A549 (cell line): ENCODE measurements around the gene CCDC160. TPM values are rescaled to one million over a fixed set of nuclear protein-coding genes. Genes with fewer than 3 reads are reported as not detected.

Experiments used
- ATAC-seq, 2 experiments: fragments of 200-7000 bp in 1 of 2; fragments of >200 bp in 1 of 2; cut with Nextera tagmentation in 1 of 2; cut with Tn5 transposase in 1 of 2; 3 replicates each; pipeline versions ENCODE4 v1.8.0 to v1.9.1; 2018 to 2020; ENCODE audit warnings: mild to moderate bottlenecking in 1 of 2, moderate library complexity in 1 of 2
- CTCF ChIA-PET: fragments of 300-600 bp; sonication (Branson Sonifier 250); formaldehyde crosslinking; extraction: SDS; loops from one replicate; lab custom pipeline; 2021; ENCODE audit warnings: antibody characterized with exemption, inconsistent platforms; lab: Yijun Ruan, JAX
- POLR2A ChIA-PET: fragments of 350-600 bp; formaldehyde crosslinking; extraction: SDS; loops from one replicate; lab custom pipeline; 2021; ENCODE audit warnings: antibody characterized with exemption, inconsistent platforms; lab: Yijun Ruan, JAX
- DNase-seq, 2 experiments: peaks; one replicate each; pipeline versions ENCODE4 v3.0.0 to v3.0.0-alpha.2; 2011 to 2016; ENCODE audit warnings: low read depth in 1 of 2, low spot score in 1 of 2
- FAIRE-seq: peaks from 2 replicates; lab custom pipeline; 2011; peaks lifted over from hg19 to GRCh38; lab: Jason Lieb, UNC
- H3K27ac ChIP-seq, 2 experiments: fragments of >200 bp; sonication (Bioruptor Twin); formaldehyde crosslinking; 3 replicates each; pipeline ENCODE4 v1.5.1; 2016 to 2017
- H3K4me1 ChIP-seq: fragments of >200 bp; sonication (Bioruptor Twin); formaldehyde crosslinking; 3 replicates; pipeline ENCODE4 v1.6.1; 2016
- H3K4me2 ChIP-seq: fragments of >200 bp; sonication (Bioruptor Twin); formaldehyde crosslinking; 3 replicates; pipeline ENCODE4 v1.6.1; 2016
- H3K4me3 ChIP-seq: fragments of >200 bp; sonication (Bioruptor Twin); formaldehyde crosslinking; 3 replicates; pipeline ENCODE4 v1.5.1; 2016
- H3K9me3 ChIP-seq: fragments of >200 bp; sonication (Bioruptor Twin); formaldehyde crosslinking; 3 replicates; pipeline ENCODE4 v1.6.1; 2016
- BHLHE40 ChIP-seq: IDR thresholded peaks from 2 replicates; pipeline ENCODE4 v1.6.1; 2012; ENCODE audit warnings: low read depth, low read length, inconsistent platforms
- CEBPB ChIP-seq, 2 experiments: fragments of >200 bp in 1 of 2; sonication (Bioruptor Twin) in 1 of 2; formaldehyde crosslinking in 1 of 2; IDR thresholded peaks; 2 replicates each; pipeline ENCODE4 v1.6.1; 2012 to 2016
- CHD4 ChIP-seq: fragments of 200-600 bp; sonication (generic); IDR thresholded peaks from 2 replicates; pipeline ENCODE4 v1.6.1; 2016; ENCODE audit warnings: antibody characterized with exemption, mild to moderate bottlenecking, borderline replicate concordance
- E2F6 ChIP-seq: IDR thresholded peaks from 2 replicates; pipeline ENCODE4 v1.6.1; 2012; ENCODE audit warnings: low read depth, borderline replicate concordance
- ESRRA ChIP-seq: fragments of 150-350 bp; IDR thresholded peaks from 2 replicates; pipeline ENCODE4 v1.6.1; 2014; ENCODE audit warnings: mild to moderate bottlenecking, low read length, borderline replicate concordance
- FOSL2 ChIP-seq, 2 experiments: fragments of 450-650 bp in 1 of 2; fragments of >200 bp in 1 of 2; sonication (Bioruptor Twin) in 1 of 2; formaldehyde crosslinking; IDR thresholded peaks; 2 replicates each; pipeline versions ENCODE4 v1.5.0 to v1.6.1; 2016 to 2020; ENCODE audit warnings: mild to moderate bottlenecking in 1 of 2, moderate library complexity in 1 of 2
- GATA3 ChIP-seq: IDR thresholded peaks from 2 replicates; pipeline ENCODE4 v1.6.1; 2012; ENCODE audit warnings: borderline replicate concordance
- HDAC2 ChIP-seq: fragments of 200-600 bp; sonication (generic); IDR thresholded peaks from 2 replicates; pipeline ENCODE4 v1.6.1; 2016
- HEYL ChIP-seq: fragments of 250-450 bp; sonication (Bioruptor Pico); IDR thresholded peaks from 2 replicates; pipeline ENCODE4 v1.8.0; 2021; ENCODE audit warnings: mild to moderate bottlenecking, moderate library complexity
- HOXA7 ChIP-seq: fragments of 250-450 bp; sonication (Bioruptor Pico); IDR thresholded peaks from 2 replicates; pipeline ENCODE4 v1.5.0; 2020; ENCODE audit warnings: mild to moderate bottlenecking, moderate library complexity
- HOXB13 ChIP-seq: fragments of 250-450 bp; sonication (Bioruptor Pico); IDR thresholded peaks from 2 replicates; pipeline ENCODE4 v1.5.0; 2020; ENCODE audit warnings: low read depth, mild to moderate bottlenecking, moderate library complexity
- JUN ChIP-seq, 2 experiments: fragments of >200 bp; sonication (Bioruptor Twin); formaldehyde crosslinking; IDR thresholded peaks; 2 replicates in 1 of 2; 3 replicates in 1 of 2; pipeline ENCODE4 v1.6.1; 2016 to 2017
- KDM5A ChIP-seq: fragments of 200-600 bp; sonication (generic); IDR thresholded peaks from 2 replicates; pipeline ENCODE4 v1.6.1; 2016; ENCODE audit warnings: antibody characterized with exemption, mild to moderate bottlenecking
- MYC ChIP-seq: IDR thresholded peaks from 2 replicates; pipeline ENCODE4 v1.6.1; 2012; ENCODE audit warnings: mild to moderate bottlenecking, inconsistent platforms, low read length, improper control_type of control experiment, borderline replicate concordance
- NFE2L2 ChIP-seq: fragments of 150-350 bp; conservative IDR thresholded peaks from 2 replicates; pipeline ENCODE4 v1.6.1; 2014; ENCODE audit warnings: low read length
- NPAS2 ChIP-seq: fragments of 250-450 bp; sonication (Bioruptor Pico); IDR thresholded peaks from 2 replicates; pipeline ENCODE4 v1.8.0; 2022; ENCODE audit warnings: mild to moderate bottlenecking, moderate library complexity, borderline replicate concordance
- NR3C1 ChIP-seq: fragments of >200 bp; sonication (Bioruptor Twin); formaldehyde crosslinking; IDR thresholded peaks from 3 replicates; pipeline ENCODE4 v1.6.1; 2017
- PHF8 ChIP-seq: fragments of 200-600 bp; sonication (generic); IDR thresholded peaks from 2 replicates; pipeline ENCODE4 v1.6.1; 2016; ENCODE audit warnings: low read depth, mild to moderate bottlenecking, antibody characterized with exemption, moderate library complexity, borderline replicate concordance
- POLR2A ChIP-seq: IDR thresholded peaks from 2 replicates; pipeline ENCODE4 v1.6.1; 2012; ENCODE audit warnings: mild to moderate bottlenecking, low read length
- POLR2AphosphoS2 ChIP-seq: conservative IDR thresholded peaks from 2 replicates; pipeline ENCODE4 v1.6.1; 2012; ENCODE audit warnings: low read length, improper control_type of control experiment, inconsistent platforms
- RAD21 ChIP-seq, 2 experiments: fragments of >200 bp in 1 of 2; sonication (Bioruptor Twin) in 1 of 2; formaldehyde crosslinking in 1 of 2; IDR thresholded peaks in 1 of 2; conservative IDR thresholded peaks in 1 of 2; 2 replicates in 1 of 2; 3 replicates in 1 of 2; pipeline ENCODE4 v1.6.1; 2012 to 2018; ENCODE audit warnings: inconsistent platforms in 1 of 2
- SREBF2 ChIP-seq: fragments of 450-650 bp; IDR thresholded peaks from 2 replicates; pipeline ENCODE4 v1.6.1; 2014; ENCODE audit warnings: mild to moderate bottlenecking, moderate library complexity
- TP53 ChIP-seq: fragments of 250-450 bp; sonication (Bioruptor Pico); IDR thresholded peaks from 2 replicates; pipeline ENCODE4 v1.5.0; 2021; ENCODE audit warnings: mild to moderate bottlenecking, moderate library complexity
- WGBS: methylation state at CpG from one replicate; pipeline ENCODE4 v1.1.6; 2017; ENCODE audit errors: missing lambda C conversion rate; 5-methylcytosine and 5-hydroxymethylcytosine counted together
- polyA plus RNA-seq, 4 experiments: library from polyadenylated mRNA; depleted of rRNA in 3 of 4; stranded (reverse); fragments of >200 nt; fragmentation: RNase III in 1 of 4; extraction: RNeasy Plus Mini Kit Qiagen cat#74134 plus additional on column Dnase treatment in 1 of 4; gene quantifications; 2 replicates in 3 of 4; 3 replicates in 1 of 4; pipeline ENCODE4 v1.2.3, GENCODE V29; 2011 to 2017
- TF ChIP-seq, protein P1 (sequence below): fragments of >200 bp; sonication (Bioruptor Twin); formaldehyde crosslinking; IDR thresholded peaks from 3 replicates; pipeline ENCODE4 v1.6.1; 2016
- TF ChIP-seq, protein P2 (sequence below): fragments of 250-450 bp; sonication (Bioruptor Pico); IDR thresholded peaks from 2 replicates; pipeline ENCODE4 v1.5.0; 2020; ENCODE audit warnings: low read depth, mild to moderate bottlenecking, moderate library complexity
- TF ChIP-seq, protein P3 (sequence below): fragments of 150-350 bp; IDR thresholded peaks from 2 replicates; pipeline ENCODE4 v1.6.1; 2014; ENCODE audit warnings: low read depth, mild to moderate bottlenecking, low read length

CCDC160 gene
- polyA plus RNA-seq, 2 of the 4 experiments (the other 2 are of a cell fraction) = 0.09 TPM; not detected in 1

DNA sequence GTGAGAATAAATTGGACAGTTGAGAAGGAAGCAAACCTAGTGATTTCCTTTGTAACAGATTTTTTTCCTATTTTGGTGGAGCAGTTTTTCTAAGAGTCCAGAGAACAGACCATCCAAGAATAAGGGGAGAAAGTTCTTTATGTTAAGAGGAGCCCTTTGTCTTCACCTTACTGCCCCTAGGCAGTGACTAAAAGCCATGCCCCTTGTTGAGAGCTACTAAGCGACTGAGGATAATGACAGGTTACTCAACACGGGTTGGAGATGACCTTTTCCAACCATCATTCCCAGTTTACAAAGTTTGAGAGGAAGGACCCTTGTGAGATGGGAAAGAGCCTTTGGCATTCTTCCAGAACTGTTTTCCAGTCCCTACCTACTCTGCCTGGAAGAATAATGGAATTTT is 3.2 kb downstream of the CCDC160 start:
- FAIRE-seq (no peak), ATAC-seq (no peak), DNase-seq (no peak)
- WGBS = 25% methylated on average over 2 of the region's 2 CpGs
- H3K4me1 ChIP-seq = no peaks in the 10 kb centered on the region
- H3K4me2 ChIP-seq = no peak overlapping the region
- no peaks in the 10 kb centered on the region for H3K9me3 ChIP-seq
- ChIA-PET POLR2A (no interaction called here), CTCF (interaction anchor here (0.6 kb wide), 3 partner anchors 12 to 1585 kb away, joined by 3 read pairs; no protein-coding TSS in a partner anchor)
- no peak overlapping the region for H3K27ac ChIP-seq
- TF ChIP-seq ESRRA = no peak
- TF ChIP-seq TP53 (CRISPR knock-in tag) = no peak
- no peak for TF ChIP-seq GATA3
- no peak for TF ChIP-seq CEBPB (IDR thresholded peaks at IDR 0.05)
- no peak for TF ChIP-seq NPAS2 (CRISPR knock-in tag)
- TF ChIP-seq E2F6 = no peak
- no peak for TF ChIP-seq BHLHE40
- TF ChIP-seq HEYL (CRISPR knock-in tag) = no peak
- no peak for TF ChIP-seq CHD4
- no peak for TF ChIP-seq POLR2A
- no peak for TF ChIP-seq JUN (IDR thresholded peaks at IDR 0.05)
- TF ChIP-seq HOXB13 (CRISPR knock-in tag) = no peak
- no peak for TF ChIP-seq MYC
- no peak for TF ChIP-seq FOSL2 (IDR thresholded peaks at IDR 0.05)
- no peak for TF ChIP-seq FOSL2 (CRISPR knock-in tag; IDR thresholded peaks at IDR 0.05)
- TF ChIP-seq POLR2AphosphoS2 = no peak
- TF ChIP-seq, protein P1, sequence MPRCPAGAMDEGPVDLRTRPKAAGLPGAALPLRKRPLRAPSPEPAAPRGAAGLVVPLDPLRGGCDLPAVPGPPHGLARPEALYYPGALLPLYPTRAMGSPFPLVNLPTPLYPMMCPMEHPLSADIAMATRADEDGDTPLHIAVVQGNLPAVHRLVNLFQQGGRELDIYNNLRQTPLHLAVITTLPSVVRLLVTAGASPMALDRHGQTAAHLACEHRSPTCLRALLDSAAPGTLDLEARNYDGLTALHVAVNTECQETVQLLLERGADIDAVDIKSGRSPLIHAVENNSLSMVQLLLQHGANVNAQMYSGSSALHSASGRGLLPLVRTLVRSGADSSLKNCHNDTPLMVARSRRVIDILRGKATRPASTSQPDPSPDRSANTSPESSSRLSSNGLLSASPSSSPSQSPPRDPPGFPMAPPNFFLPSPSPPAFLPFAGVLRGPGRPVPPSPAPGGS = no peak
- no peak for TF ChIP-seq RAD21 (conservative IDR thresholded peaks at IDR 0.05 in 1 of 2, IDR thresholded peaks at IDR 0.05 in 1 of 2)
- H3K4me3 ChIP-seq = no peak overlapping the region

DNA sequence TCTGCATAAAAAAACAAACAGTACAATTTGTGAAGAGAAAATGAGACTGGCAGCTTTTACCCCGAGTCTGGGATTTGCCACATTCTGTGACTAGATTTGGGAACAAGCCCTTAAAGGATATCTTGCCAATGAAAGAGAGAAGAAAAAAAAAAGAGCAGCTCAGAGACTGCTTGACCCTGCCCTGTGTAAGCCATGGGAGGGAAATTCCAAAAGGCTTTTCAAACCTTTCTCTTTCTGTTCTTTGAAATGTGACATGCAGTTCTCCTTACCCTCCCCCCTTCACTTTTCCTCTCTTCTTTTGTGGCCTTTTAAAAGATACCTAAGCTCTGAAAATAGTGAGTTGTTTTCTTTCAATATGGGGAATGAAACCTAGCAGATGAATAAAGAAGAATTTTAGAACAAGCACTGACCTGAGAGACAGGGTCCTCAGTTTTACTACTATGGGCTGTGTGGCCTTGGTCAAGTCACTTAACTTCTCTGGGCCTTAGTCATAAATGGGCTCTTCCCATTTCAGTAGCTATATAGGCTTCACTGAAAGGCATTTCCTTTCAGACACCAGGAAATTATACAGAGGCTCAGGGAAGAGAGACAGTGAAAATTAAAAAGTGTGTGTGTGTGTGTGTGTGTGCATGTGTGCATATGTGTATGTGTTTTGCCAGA is 5.1 kb downstream of the CCDC160 start:
- no peak for ATAC-seq
- TF ChIP-seq, protein P2, sequence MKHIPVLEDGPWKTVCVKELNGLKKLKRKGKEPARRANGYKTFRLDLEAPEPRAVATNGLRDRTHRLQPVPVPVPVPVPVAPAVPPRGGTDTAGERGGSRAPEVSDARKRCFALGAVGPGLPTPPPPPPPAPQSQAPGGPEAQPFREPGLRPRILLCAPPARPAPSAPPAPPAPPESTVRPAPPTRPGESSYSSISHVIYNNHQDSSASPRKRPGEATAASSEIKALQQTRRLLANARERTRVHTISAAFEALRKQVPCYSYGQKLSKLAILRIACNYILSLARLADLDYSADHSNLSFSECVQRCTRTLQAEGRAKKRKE = no peak
- TF ChIP-seq KDM5A = no peak
- TF ChIP-seq RAD21 (conservative IDR thresholded peaks at IDR 0.05 in 1 of 2, IDR thresholded peaks at IDR 0.05 in 1 of 2) = no peak
- TF ChIP-seq, protein P3, sequence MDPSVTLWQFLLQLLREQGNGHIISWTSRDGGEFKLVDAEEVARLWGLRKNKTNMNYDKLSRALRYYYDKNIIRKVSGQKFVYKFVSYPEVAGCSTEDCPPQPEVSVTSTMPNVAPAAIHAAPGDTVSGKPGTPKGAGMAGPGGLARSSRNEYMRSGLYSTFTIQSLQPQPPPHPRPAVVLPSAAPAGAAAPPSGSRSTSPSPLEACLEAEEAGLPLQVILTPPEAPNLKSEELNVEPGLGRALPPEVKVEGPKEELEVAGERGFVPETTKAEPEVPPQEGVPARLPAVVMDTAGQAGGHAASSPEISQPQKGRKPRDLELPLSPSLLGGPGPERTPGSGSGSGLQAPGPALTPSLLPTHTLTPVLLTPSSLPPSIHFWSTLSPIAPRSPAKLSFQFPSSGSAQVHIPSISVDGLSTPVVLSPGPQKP = no peak
- no peak for TF ChIP-seq NFE2L2
- TF ChIP-seq SREBF2 = no peak
- no peak for TF ChIP-seq POLR2AphosphoS2
- TF ChIP-seq JUN (IDR thresholded peaks at IDR 0.05) = no peak
- no peak for TF ChIP-seq PHF8
- TF ChIP-seq MYC = no peak
- no peak for TF ChIP-seq NR3C1
- TF ChIP-seq HDAC2 = no peak
- TF ChIP-seq TP53 (CRISPR knock-in tag) = no peak
- no peak for TF ChIP-seq HOXA7 (CRISPR knock-in tag)
- no peak for TF ChIP-seq CEBPB (IDR thresholded peaks at IDR 0.05)
- TF ChIP-seq, protein P1 = no peak
- ChIA-PET CTCF (interaction anchor here (1.4 kb wide), 1 partner anchor 11 kb away, joined by 3 read pairs; no protein-coding TSS in a partner anchor), POLR2A (no interaction called here)
- WGBS = 0% methylated on average over 1 of the region's 1 CpG
- Histone ChIP-seq H3K4me1 (no peaks in the 10 kb centered on the region), H3K4me3 (no peak overlapping the region), H3K9me3 (no peaks in the 10 kb centered on the region), H3K27ac (no peak overlapping the region), H3K4me2 (no peak overlapping the region)
- DNase-seq = no peak
- FAIRE-seq = peak; percentile 32
